HG02852 (cell line): ENCODE results near the gene STK38L.

Source experiments
- ATAC-seq: cut with Tn5 transposase; IDR thresholded peaks from one replicate; pipeline ENCODE4 v1.9.1; 2021; ENCODE audit warnings: mild to moderate bottlenecking, moderate library complexity; ENCODE audit not compliant: unreplicated experiment

STK38L gene

GRCh38 chr12:27243804-27244688 lies at the start of gene STK38L:
STK38L (plus strand) TSS chr12:27244286; CDS start chr12:27297721, 53,435 bp downstream.
- ATAC-seq = peak; percentile 84

- no peak for ATAC-seq
These were observed 49.4 kb upstream of the STK38L start for GRCh38 chr12:27194644-27195043.

GRCh38 chr12:27198036-27198435 lies 46.0 kb upstream of the STK38L start:
- no peak for ATAC-seq

DNA sequence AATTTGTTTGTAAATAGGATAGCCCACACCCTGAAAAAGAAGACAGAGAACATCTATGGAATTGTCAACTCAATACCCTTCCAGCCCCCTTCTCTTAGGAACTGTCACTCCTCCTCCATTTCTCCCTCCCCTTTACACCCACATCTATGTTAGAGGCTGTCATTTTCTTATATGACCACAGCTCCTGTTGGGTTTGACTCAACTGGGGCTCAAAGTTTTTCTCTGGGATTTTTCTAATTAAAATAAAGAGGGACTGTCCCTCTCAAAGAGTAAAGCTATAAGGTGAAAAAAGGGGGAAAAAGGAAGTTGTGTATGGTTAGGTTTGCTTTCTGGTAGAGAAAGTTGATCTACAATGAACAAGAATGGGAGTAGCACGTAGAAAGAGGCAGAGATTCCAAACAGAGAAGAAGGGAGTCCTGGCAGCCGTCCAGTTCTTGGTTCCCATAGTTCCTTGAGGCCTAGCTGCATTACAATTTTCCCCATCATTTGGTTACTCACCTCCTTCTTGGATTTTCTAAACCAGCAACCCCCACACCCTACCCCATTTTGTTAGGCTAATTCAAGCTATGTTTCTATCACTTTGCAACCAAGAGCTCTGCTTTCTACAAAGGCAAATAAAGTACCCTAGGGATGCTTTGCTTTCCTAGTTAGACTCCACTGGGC lies 44.3 kb upstream of the STK38L start:
- no peak for ATAC-seq

- no peak for ATAC-seq
These were observed 42.9 kb upstream of the STK38L start for GRCh38 chr12:27201169-27201568.

DNA sequence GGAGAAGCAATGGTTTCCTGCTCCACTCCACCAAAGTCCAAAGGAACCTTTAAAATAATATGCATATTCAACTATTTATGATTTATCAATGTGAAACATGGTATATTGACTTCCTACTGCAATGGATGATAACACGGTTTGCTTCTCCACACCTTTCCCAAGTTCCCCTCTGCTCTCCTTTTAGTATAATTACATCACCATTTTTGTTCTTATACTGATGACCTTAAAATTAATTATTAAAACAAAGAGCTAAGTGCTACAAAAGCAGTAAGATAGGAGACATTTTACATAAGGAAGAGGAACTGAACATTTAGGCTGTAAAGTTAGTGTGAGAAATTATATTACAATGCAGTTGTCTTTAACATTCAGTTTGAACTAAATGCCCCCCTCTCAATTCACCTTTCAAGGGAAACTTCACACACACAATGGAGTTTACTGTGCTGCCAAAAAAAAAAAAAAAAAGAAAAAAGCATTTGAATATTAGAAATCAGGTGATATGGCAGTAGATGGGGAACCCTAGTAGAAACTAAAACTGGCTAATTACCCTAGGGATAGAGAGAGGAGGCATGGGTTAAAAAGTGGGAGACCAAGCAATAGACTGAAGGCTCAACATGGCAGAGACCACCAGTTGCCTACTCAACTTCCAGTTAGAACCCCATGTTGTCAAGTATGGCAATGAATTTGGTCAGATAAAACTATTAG lies 37.1 kb upstream of the STK38L start:
- no peak for ATAC-seq

DNA sequence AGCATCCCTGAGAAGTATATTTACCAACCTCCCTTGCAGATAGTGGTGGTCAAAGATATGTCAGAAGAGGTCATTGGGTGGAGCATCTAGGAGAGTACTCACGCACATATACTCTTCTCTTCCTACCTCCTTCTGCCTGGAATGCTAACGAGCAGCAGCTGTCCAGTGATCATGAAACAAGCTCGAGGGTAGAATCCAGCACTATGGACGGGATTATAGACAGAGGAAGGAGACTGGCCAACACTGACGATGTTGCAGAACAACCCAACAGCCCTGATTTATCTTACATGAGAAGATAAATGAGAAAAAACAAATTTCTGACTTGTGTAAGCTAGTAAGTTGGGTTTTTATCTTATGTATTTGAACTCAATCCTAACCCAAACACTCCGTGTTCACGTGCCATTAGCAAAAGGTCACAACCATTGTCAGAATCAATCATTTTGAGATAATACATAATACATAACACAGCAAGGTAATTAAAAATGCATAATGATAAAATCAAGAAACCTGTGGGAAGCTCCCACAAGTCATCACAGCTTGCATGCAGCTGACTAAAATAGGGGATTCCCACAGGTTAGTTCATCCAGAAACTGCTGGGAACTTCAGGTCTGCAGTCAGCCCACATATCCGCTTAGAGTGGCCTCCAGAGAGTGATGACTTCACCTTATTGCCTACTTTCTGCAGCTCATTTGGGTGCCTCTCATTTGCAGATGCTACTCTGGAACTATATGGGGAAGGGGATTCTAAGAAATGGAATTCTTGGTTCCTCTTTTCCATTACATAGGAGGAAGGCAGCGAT lies 36.3 kb upstream of the STK38L start:
- peak; percentile 90 for ATAC-seq

- peak; percentile 33 for ATAC-seq
These were observed 35.7 kb upstream of the STK38L start for GRCh38 chr12:27208414-27208750.

DNA sequence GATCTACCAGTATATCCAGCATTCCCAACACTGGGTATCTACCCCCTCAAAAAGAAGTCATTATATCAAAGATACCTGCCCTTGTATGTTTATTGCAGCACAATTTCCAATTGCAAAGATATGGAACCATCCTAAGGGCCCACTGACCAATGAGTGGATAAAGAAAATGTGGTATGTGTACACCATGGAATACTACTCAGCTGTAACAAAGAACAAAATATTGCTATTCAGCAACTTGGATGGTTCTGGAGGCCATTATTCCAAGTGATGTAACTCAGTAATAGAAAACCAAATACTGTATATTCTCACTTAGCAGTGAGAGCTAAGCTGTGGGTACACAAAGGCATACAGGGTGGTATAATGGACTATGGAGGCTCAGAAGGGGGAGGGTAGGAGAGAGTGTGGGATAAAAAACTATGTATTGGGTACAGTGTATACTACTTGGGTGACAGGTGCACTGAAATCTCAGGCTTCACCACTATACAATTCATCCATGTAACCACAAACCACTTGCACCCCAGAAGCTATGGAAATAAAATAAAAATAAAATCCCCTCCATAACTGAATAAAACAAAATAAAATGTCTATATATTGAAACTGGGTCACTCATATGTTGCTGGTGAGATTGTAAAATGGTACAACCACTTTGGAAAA lies 34.7 kb upstream of the STK38L start:
- ATAC-seq = no peak

- ATAC-seq = no peak
These were observed 33.9 kb upstream of the STK38L start for GRCh38 chr12:27210187-27210586.

DNA sequence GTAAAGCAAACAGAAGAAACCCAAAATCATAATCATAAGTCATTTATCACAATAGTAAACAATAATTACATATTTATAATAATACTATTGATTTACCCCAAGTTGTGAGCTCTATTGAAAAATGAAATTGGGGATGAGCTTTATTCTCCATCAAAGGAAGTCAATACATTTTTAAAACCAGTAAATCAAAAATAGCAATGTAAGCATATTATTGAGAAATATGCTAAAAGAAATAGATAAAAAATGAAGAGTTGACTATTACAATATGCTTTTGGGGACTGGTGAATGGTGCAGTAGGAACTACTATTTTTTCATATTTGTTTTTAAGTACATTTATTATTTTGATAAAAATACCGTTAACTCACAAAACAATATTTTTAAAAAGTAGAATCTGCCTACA lies 31.2 kb upstream of the STK38L start:
- no peak for ATAC-seq

DNA sequence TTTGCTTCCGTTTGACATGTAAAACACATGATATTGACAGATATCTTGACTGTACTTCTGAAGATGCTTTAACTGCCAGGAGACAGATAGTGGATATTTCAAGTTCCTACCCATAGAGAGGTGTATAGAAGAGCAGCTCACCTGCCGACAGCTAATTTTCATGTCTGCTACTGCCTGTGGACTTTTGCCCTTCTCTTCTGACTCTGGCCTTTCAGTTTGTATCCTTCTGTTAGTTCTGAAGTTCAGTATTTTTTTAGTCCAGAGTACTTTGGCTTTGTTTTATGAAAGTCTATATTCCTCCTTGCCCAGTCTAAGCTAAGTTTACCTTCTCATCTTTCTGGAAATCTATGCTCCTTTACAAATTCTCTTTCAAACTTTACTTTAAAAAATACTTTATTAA lies 30.8 kb upstream of the STK38L start:
- no peak for ATAC-seq

DNA sequence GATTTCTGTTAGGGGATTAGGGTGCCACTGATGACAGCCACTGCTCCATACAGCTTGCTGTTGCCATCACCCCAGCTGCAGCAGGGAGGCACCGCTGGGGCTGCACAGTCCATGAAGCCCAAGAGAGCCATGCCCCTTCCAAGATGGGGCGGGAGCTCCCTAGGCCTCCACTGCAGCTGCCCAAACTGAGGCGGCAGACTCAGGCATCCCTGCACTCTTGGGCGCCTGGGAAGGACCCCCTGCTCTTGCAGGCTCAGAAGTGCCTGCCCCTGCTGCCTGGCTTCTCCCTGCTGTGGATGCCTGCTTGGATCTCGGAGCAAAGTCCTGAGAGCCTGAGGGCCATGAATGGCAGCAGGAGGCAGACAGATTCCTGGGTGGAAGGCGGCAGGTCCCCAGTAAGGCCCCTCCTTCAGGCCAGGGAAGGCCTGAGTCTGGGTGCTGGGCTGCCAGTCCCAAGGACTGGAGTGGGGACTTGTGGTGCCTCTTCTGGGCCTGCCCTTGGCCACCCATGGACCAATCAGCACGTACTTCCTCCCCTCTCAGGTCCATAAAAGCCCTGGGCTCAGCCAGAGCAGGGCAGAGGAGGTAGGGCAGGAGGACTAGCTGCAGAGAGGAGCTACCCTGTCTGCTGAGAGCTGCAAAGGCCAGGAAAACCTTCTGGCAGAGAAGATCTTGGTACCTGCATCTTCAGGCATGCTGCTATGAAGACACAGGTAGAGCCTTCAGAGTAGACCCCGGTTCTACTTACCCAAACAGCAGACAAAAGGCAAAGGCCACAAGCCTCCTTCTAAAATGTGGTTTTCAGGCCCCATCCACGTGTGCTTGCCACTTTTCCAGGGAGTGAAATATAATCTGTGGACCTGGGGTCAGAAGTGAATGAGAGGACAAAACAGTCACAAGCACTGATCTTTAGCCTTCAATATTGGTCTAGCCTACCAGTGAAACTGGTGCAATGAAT lies 30.0 kb upstream of the STK38L start:
- ATAC-seq = no peak

DNA sequence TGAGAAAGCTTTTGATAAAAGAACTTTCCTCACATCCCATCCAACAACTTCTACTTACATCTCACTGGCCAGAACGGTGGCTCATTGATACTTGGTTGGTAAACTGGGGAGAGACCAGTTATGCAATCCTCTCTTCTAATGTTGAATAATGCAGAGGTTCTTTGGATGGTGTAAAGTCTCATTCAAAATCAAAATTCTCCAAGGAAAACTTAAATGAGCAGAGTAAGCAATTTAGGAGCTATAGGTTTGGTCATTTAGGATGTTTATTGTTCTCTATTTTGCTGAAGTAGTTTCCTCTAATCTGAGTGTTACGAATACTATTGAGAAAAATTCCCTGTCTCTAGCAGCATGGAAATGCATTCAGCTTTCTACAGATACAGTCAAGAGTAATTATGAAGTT lies 26.5 kb upstream of the STK38L start:
- no peak for ATAC-seq

GRCh38 chr12:27219693-27220054 lies 24.4 kb upstream of the STK38L start:
- no peak for ATAC-seq

- peak; percentile 66 for ATAC-seq
These were observed 23.8 kb upstream of the STK38L start for GRCh38 chr12:27220055-27220987.

DNA sequence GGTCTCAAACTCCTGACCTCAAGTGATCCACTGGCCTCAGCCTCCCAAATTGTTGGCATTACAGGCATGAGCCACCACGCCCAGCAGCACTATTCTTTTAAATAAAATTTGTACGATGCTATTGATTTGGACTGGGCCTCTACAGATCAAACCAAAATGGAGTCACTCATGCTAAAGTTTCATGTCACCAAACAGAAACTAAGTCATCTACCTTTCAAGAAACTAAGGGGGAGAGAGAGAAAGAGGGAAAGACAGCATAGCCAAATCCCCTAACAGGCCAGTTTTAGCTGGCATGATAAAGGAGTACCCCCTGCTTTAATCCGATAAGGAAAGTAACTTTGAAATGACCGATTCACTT lies 23.1 kb upstream of the STK38L start:
- no peak for ATAC-seq

DNA sequence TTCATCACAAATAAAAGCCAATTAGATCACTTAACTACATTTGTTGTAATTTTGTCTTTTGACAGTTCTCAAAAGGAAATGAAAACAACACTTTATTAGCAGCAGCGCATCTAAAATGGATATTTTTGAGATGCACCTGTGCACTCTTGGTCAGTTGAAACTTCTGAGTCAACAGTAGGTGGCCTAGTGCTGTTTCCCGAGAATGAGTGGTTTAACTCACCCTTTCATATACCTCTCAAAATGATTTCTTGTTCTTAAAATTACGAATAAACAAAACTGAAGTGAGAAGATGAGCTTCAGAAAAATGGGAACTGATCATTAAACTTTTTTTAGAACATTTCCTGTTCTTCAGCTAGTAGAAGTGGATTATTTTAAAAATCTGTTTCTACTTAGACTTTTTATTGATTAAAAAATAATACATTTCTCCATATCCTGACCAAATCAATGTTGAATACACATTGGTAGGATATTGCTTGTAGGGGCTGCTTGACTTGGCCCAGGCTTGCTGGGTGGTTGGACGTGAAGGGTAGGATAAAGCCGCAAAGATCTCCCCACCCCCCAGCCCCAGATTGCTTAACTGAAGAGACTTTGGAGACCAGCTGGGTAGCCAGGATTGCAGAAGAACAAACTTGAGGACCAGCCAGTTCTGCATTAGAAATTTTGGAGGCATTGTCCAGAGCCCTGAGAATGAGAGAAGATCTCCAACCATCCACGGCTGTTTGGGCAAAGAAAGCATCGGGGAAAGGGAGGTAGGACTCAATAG lies 22.3 kb upstream of the STK38L start:
- peak; percentile 76 for ATAC-seq
